ENCODE results near the gene NKAIN2. TPM values are rescaled to one million over a fixed set of nuclear protein-coding genes. Genes with fewer than 3 reads are reported as not detected.

NKAIN2 gene
- total RNA-seq, 1 donor from 2014 or later = 0.59 TPM

GRCh38 chr6:124604719-124605118, 801.1 kb downstream of the NKAIN2 start:
- no peak for DNase-seq

DNA sequence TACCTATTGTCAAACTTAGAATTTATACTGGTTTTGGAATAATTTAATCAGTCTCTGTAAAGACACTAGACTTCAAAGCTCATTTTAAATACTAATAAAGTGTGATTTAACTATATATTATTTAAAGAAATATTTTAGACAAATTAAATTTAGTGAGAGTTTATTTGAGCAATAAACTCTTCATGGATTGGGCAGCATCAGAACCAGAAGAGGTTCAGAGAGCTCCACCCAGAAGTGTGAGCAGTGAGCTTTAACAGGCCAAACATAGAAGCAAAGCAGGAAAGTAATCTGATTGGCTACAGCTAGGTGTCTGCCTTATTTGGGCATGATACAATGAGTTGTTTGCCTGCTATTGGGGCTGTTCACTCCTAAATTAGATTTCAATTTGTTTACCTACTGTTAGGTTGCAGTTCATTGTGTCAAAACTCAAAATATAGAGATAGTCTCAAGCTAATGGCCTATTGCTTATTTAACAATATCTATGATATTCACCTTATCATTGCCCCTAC, 803.5 kb downstream of the NKAIN2 start:
- DNase-seq = no peak

- no peak for DNase-seq
Observed at GRCh38 chr6:124613031-124613430, 809.4 kb downstream of the NKAIN2 start.

- DNase-seq = no peak
Observed at GRCh38 chr6:124622351-124622750, 818.7 kb downstream of the NKAIN2 start.

- DNase-seq = no peak
Observed at GRCh38 chr6:124633655-124634054, 830.0 kb downstream of the NKAIN2 start.

DNA sequence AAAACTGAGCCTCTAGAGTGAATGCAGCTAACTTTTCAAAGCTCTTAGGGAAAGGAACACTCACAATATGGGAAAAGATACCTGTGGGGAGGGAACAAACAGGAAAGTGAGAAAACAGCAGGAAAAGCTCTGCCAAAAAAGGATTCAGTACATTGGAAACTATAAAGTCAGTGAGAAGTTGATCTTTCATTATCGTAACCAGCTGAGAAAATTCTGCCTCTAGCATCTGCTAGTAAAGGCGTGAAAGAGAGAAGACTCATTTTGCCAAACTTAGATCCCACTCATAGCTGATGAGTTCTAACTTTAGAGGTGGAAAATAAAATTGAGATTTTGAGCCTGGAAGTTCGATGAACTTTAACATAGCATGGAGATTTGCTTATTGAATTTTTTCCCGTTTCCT, 836.8 kb downstream of the NKAIN2 start:
- no peak for DNase-seq

- DNase-seq = no peak
Observed at GRCh38 chr6:124655866-124656265, 852.2 kb downstream of the NKAIN2 start.

DNA sequence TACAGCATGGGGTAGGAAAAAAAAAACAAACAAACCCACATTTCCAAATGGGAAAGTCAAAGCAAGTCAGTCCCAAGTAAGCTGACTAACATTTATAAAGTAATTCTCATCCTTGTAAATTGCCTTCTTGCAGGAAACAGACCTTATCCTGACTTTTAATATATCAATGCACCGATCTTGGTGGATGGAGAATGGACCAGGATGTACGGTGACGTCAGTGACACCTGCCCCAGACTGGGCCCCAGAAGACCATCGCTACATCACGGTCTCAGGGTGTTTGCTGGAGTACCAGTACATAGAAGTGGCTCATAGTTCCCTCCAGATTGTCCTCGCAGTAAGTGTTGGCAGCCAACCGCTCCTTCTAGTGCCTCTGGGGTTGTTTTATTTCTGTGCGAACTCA, 854.4 kb downstream of the NKAIN2 start:
- no peak for DNase-seq

GRCh38 chr6:124659427-124659826, 855.8 kb downstream of the NKAIN2 start:
- DNase-seq = no peak

DNA sequence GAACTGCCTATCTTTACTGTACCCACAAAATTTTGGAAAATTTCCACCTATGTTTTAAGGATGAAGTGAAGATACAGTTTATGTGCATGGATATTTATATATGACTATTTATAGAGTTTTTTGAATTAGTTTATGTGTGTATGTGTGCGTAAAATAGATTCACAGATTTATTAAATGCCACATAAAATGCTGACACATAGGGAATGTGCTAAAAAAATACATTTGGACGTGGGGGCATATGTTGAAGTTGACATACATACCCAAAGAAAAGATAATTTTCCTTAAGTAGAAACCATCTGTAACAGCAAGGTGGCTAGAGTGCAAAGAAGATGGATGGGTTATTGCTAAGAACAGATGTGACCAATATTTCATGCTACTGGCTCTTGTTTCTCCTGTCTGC, 856.5 kb downstream of the NKAIN2 start:
- DNase-seq = no peak

- no peak for DNase-seq
Observed at GRCh38 chr6:124661097-124661661, 857.5 kb downstream of the NKAIN2 start.

- DNase-seq = no peak
Observed at GRCh38 chr6:124668028-124668427, 864.4 kb downstream of the NKAIN2 start.

DNA sequence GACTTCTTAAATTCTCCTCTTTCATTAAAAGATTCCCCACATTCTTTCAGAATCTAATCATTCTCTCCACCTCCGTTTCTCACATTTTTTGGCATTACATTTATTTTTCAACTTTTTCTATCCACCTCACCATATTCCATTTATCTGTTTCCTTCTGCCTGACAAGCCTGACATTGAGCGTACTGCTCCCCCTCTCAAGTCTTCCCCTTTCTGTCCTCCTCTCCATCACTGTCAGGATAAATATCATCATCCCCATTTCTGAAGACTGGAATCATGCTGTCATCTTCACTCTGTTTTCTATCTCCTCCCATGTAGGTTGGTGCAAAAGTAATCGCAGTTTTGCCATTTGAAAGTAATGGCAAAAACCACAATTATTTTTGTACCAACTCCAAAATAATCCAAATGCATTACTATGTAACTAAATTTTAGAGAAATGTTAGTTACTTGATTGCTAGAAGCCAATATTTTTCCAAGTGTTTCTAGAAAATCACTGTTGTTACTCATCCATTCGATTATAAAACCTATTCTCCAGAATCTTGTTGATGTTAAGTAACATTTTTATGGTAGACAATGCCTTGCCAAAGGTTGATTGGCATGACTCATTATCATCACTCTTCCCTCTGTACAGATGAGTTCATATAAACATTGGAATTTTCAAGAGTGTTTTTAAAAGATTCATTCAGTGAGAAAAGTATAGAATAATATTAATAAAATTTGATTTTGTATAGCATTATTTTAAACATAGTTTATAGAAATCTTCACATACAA, 866.2 kb downstream of the NKAIN2 start:
- DNase-seq = no peak

DNA sequence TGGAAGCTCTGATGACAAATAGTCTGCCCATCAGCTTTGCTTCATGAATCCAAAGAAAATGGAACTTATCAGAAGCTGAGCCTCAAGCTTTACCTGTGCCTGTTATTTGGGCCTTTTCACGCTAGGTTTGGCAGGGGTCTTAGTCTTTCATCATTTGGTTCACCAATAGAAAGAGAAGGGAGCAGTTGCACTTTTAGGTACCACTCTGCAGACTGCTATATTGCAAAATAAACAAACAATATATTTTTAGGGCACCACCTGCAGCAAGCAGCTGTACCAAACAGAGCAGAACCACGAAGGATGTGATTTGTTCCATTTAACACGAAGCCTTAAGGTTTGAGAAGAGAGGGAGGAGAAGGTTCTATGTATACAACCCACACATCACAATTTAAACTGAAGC, 867.1 kb downstream of the NKAIN2 start:
- DNase-seq = no peak

DNA sequence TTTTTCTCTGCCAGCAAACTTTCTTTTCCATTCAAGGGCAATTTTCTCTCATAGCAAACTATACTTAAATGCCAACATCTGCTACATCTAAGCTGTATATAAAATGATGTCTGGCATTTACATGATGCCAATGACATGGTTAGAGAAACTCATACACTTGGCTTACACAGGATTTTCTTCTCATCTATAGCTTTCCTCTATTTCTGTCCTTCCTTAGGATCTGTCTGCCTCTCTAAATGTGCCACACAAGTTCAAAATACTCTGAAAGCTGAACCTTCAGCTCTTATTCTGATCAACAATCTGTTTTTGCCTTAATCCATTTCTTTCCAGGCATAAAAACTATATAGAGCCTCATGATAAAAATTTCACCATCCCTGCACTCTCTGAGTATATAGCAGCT, 867.7 kb downstream of the NKAIN2 start:
- no peak for DNase-seq

GRCh38 chr6:124674042-124674441, 870.4 kb downstream of the NKAIN2 start:
- no peak for DNase-seq

DNA sequence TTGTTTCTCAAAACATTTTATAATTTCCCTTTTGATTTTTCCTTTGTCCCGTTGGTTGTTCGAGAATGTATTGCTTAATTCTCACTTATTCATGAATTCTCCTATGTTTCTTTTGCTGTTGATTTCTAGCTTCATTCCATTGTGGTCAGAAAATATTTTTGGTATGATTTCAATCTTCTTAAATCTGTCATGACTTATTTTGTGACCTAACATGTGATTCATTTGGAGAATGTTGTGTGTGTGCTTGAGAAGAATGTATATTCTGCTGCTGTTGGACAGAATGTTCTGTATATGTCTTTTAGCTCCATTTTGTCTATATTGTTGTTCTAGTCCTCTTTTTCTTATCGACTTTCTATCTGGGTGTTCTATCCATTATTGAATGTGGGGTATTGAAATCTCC, 872.4 kb downstream of the NKAIN2 start:
- no peak for DNase-seq

- DNase-seq = no peak
Observed at GRCh38 chr6:124677874-124678273, 874.2 kb downstream of the NKAIN2 start.

GRCh38 chr6:124679387-124679786, 875.7 kb downstream of the NKAIN2 start:
- DNase-seq = no peak

- DNase-seq = no peak
Observed at GRCh38 chr6:124682751-124683150, 879.1 kb downstream of the NKAIN2 start.

DNA sequence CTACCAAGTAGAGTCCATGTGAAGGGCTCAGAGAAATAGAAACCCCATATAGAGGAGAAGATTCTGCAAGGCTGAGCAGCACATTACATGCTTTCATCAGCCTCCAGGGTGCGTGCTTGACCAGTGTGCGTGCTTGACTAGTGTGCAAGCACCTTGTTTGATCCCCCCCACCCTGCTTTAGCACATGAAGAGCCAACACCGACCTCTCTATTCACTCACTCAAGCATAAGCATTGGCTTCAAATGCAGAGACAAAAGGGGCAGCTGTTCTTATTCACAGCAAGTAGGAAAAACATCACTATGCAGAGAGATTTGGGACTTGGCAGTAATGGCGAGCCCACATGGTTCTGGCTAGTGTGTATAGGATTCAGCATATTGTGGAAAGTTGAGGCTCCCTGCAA, 879.8 kb downstream of the NKAIN2 start:
- no peak for DNase-seq

DNA sequence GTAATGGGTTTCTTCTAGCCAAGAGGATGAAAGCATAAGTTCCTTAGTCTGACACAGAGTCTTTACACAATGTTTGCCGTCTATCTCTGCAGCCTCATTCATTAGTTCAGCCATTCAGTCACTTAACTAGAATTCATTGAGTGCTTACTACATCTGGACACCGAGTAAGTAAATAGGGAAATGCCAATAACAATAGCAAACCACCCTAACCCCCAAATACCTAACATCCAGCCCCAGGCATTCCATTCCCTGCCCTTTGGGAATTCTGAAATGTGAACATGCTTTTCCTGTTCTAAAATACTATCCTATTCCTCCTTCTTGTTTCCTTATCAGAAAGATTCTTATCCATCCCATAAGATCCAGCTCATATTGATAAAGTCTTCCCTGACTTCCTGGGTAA, 881.0 kb downstream of the NKAIN2 start:
- DNase-seq = no peak

DNA sequence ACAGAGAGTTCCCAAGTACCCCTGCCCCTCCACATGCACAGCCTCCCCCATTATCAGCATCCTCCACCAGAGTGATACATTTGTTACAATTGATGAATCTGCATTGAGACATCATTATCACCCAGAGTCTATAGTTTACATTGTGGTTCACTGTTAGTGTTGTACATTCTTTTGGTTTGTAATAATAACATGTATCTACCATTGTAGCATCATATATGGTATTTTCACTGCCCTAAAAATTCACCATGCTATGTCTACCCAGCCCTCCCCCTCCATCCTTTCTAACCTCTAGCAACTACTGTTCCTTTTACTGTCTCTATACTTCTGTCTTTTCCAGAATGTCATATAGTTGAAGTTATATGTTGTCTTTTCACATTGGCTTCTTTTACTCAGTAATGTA, 884.7 kb downstream of the NKAIN2 start:
- DNase-seq = no peak

- DNase-seq = no peak
Observed at GRCh38 chr6:124694139-124694705, 890.6 kb downstream of the NKAIN2 start.

Data from skin of body (tissue), 2 donors.